ENCODE results near the gene PLCXD3.

The PLCXD3 gene

DNA sequence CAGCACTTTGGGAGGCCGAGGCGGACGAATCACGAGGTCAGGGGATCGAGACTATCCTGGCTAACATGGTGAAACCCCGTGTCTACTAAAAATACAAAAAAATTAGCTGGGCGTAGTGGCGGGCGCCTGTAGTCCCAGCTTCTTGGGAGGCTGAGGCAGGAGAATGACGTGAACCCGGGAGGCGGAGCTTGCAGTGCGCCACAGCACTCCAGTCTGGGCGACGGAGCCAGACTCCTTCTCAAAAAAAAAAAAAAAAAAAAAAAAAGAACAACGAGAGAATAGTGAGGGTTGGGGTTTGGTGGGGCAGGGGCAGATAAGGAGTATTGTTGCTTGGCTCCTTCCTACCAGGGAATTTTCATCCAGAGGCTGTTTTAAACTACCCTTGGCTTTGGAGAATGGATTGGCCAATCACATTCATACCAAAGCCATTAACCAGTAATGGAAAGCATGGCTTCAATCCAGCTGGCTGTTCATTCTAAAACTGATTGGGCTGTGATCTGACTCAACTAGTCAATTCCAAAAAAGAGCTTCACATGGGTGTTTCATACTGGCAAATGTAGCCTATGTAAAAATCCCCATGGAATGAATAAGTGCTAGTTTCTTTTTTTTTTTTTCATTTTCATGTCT is 64.4 kb downstream of the PLCXD3 start:
- no peak overlapping the region for H3K27ac ChIP-seq (replicated peaks)
- TF ChIP-seq SPI1 (IDR thresholded peaks at IDR 0.05; ENCODE audit: borderline replicate concordance, low read depth) (no peak), GABPA (IDR thresholded peaks at IDR 0.05; ENCODE audit: low read depth) (no peak), POLR2AphosphoS5 (IDR thresholded peaks at IDR 0.05; ENCODE audit: low read depth) (no peak)
- TF ChIP-seq, protein P1, sequence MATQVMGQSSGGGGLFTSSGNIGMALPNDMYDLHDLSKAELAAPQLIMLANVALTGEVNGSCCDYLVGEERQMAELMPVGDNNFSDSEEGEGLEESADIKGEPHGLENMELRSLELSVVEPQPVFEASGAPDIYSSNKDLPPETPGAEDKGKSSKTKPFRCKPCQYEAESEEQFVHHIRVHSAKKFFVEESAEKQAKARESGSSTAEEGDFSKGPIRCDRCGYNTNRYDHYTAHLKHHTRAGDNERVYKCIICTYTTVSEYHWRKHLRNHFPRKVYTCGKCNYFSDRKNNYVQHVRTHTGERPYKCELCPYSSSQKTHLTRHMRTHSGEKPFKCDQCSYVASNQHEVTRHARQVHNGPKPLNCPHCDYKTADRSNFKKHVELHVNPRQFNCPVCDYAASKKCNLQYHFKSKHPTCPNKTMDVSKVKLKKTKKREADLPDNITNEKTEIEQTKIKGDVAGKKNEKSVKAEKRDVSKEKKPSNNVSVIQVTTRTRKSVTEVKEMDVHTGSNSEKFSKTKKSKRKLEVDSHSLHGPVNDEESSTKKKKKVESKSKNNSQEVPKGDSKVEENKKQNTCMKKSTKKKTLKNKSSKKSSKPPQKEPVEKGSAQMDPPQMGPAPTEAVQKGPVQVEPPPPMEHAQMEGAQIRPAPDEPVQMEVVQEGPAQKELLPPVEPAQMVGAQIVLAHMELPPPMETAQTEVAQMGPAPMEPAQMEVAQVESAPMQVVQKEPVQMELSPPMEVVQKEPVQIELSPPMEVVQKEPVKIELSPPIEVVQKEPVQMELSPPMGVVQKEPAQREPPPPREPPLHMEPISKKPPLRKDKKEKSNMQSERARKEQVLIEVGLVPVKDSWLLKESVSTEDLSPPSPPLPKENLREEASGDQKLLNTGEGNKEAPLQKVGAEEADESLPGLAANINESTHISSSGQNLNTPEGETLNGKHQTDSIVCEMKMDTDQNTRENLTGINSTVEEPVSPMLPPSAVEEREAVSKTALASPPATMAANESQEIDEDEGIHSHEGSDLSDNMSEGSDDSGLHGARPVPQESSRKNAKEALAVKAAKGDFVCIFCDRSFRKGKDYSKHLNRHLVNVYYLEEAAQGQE (IDR thresholded peaks at IDR 0.05; ENCODE audit: insufficient replicate concordance, low read depth), result no peak
- TF ChIP-seq, protein P2, sequence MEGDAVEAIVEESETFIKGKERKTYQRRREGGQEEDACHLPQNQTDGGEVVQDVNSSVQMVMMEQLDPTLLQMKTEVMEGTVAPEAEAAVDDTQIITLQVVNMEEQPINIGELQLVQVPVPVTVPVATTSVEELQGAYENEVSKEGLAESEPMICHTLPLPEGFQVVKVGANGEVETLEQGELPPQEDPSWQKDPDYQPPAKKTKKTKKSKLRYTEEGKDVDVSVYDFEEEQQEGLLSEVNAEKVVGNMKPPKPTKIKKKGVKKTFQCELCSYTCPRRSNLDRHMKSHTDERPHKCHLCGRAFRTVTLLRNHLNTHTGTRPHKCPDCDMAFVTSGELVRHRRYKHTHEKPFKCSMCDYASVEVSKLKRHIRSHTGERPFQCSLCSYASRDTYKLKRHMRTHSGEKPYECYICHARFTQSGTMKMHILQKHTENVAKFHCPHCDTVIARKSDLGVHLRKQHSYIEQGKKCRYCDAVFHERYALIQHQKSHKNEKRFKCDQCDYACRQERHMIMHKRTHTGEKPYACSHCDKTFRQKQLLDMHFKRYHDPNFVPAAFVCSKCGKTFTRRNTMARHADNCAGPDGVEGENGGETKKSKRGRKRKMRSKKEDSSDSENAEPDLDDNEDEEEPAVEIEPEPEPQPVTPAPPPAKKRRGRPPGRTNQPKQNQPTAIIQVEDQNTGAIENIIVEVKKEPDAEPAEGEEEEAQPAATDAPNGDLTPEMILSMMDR (IDR thresholded peaks at IDR 0.05; ENCODE audit: insufficient read depth, low read length), result no peak
- H3K27me3 ChIP-seq (ENCODE audit: insufficient read depth, poor library complexity, severe bottlenecking), result no peaks in the 10 kb centered on the region
- no peak for DNase-seq (ENCODE audit: low read depth in 1 of 2, low spot score in 1 of 2)
- H3K4me3 ChIP-seq (replicated peaks; ENCODE audit: insufficient read depth, low read length), result no peak overlapping the region

DNA sequence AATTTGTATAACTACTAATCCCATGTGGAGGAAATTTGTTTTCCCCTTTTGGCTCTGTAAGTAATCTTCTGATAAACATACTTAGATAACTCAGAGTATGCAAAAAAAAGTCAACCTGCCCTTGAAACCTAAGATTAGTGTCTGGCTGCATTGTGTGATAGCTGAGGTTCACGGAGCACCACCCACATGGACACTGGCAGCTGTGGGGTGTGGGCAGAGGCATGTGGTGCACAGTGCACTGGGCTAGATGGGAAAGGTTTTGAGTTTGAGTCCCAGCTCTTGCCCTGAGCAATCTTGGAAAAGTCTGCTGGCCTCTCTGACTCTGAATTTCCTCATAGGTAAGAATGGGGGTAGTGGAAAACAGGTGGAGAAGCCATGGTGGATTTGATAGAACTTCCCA is 75.1 kb downstream of the PLCXD3 start:
- no peaks in the 10 kb centered on the region for H3K27me3 ChIP-seq (ENCODE audit: insufficient read depth, poor library complexity, severe bottlenecking)
- no peak for DNase-seq (ENCODE audit: low read depth in 1 of 2, low spot score in 1 of 2)
- TF ChIP-seq GABPA (IDR thresholded peaks at IDR 0.05; ENCODE audit: low read depth) (no peak), POLR2AphosphoS5 (IDR thresholded peaks at IDR 0.05; ENCODE audit: low read depth) (no peak), SPI1 (IDR thresholded peaks at IDR 0.05; ENCODE audit: borderline replicate concordance, low read depth) (no peak)
- TF ChIP-seq, protein P1 (IDR thresholded peaks at IDR 0.05; ENCODE audit: insufficient replicate concordance, low read depth), result no peak
- TF ChIP-seq, protein P2 (IDR thresholded peaks at IDR 0.05; ENCODE audit: insufficient read depth, low read length), result no peak
- H3K4me3 ChIP-seq (replicated peaks; ENCODE audit: insufficient read depth, low read length), result no peak overlapping the region
- no peak overlapping the region for H3K27ac ChIP-seq (replicated peaks)

DNA sequence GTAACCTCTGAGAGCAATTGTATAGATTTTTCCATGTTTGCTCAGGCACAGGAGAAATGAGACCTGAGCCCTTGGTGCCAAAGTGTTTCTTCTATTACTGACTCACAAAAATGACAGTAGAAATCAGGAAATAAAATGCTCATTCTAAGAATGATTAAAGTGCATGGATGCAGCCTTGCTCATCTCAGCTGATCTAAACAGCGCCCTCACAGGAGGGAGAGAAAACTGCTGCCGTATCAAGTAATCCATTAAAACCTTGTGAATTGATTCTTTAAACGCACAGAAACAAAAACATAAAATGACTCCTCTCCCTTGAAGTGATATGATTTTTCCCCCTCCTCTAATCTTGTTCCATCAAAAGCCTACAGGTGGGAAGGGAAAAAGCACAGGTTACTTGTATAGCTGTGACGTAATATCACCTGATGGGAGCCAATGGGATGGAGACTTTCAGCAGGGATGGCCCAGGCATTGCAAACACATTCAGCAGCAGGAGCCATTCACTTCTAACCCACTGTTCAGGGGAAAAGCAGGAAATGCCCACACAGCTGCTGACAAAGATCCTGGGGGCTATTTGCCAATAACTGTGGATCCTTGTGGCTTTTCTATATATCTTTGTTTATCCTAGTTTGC is 76.7 kb downstream of the PLCXD3 start:
- TF ChIP-seq SPI1 (IDR thresholded peaks at IDR 0.05; ENCODE audit: borderline replicate concordance, low read depth) (no peak), POLR2AphosphoS5 (IDR thresholded peaks at IDR 0.05; ENCODE audit: low read depth) (no peak), GABPA (IDR thresholded peaks at IDR 0.05; ENCODE audit: low read depth) (no peak)
- TF ChIP-seq, protein P1 (IDR thresholded peaks at IDR 0.05; ENCODE audit: insufficient replicate concordance, low read depth), result no peak
- TF ChIP-seq, protein P2 (IDR thresholded peaks at IDR 0.05; ENCODE audit: insufficient read depth, low read length), result peak; percentile 30
- H3K27me3 ChIP-seq (ENCODE audit: insufficient read depth, poor library complexity, severe bottlenecking), result no peaks in the 10 kb centered on the region

More for the DNA sequence above, 76.7 kb downstream of the PLCXD3 start:
- H3K27ac ChIP-seq (replicated peaks), result no peak overlapping the region
- no peak overlapping the region for H3K4me3 ChIP-seq (replicated peaks; ENCODE audit: insufficient read depth, low read length)
- DNase-seq (ENCODE audit: low read depth in 1 of 2, low spot score in 1 of 2), result no peak

Measured in HL-60 (cell line).